Occipital lobe (tissue), 2 donors: Measurements from ENCODE around the gene RLBP1. TPM values are rescaled to one million over a fixed set of nuclear protein-coding genes. Genes with fewer than 3 reads are reported as not detected.

Experiments used
- DNase-seq: peaks from one replicate; lab custom pipeline; 2025; lab: John Stamatoyannopoulos, UW
- total RNA-seq: library from RNA; depleted of rRNA; stranded (reverse); fragments of >200 nt; gene quantifications from one replicate; pipeline ENCODE4 v1.2.3, GENCODE V29; 2014

The RLBP1 gene
- total RNA-seq, 1 donor from 2014 or later: 2.3 TPM

DNA sequence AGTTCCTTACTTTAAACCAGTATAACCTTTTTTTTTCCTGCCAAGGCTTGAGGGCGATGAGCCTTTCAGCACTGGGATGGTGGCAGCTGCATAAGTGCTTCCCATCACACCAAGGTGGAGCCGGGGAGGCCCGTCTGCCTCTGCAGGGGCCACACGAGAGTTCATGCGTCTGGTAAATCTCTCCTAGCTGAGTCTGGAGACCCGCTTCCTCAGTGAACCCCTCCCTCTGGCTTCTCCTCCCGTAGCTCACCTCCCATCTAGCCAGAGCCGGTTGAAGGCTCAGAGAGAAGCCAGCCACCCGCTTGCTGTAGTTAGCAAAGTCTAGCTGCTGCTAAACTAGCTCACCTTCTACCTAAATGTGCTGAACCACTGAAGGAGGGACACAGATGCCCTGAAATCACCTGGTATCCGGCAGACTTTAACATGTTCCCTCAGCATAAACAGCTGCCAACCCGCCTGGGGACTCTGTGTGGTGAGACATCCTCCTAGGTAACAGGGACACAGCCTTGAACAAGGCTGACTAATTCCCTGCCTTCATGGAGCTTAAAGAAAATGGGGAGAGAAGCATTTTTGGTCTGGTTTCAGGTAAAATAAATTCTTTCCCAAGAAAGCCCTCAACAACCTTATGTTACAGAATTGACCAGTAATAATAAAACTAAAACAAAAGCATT is 42.9 kb downstream of the RLBP1 start:
- no peak for DNase-seq

DNA sequence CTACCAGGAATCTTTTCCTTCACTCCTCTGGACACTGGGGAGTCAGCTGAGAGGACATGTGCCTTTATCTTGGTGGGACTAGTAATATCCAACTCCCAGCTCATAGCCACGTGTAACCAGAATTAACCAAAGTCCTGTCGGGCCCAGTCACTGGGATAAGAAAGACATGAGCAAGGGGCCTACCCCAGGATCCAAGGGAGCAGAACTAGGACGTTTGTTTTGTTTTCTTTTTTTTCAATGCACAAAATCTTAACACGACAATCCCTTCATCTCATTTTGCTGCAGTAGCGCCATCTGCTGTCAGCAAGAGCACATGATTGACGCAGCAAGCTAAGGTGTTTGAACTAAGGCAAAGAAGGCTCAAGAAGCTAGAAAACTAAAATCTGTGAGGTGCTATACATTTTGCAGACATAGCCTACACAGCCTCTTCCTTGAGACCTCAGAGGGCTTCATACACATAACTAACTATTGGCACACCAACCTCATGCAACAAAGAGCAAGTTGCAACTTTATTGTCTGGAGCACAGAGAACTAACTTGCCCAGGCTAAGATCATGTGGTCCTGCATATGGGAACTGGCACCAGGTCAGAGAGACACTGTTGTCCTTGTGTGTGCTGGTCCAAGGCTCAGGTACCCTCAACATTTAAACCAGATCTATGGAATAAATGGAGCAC is 43.6 kb downstream of the RLBP1 start:
- peak; percentile 30 for DNase-seq

DNA sequence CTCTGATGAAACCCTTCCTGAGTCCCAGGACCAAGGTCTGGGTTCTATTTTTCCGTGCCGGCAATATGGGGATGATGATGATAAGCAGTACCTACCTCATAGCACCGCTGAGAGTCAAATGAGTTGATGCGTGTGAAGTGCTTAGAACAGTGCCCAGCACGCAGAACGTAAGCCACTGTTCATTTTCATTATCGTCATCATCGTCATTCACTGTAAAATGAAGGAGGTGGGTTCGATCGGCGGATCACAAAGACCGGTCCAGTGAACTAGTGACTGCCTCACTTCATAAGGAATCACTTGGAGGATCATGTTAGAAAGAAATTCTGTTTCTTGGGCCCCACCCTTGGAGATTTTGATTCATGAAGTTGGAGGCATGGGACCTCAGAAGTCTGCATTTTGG is 44.3 kb downstream of the RLBP1 start:
- DNase-seq: no peak

DNA sequence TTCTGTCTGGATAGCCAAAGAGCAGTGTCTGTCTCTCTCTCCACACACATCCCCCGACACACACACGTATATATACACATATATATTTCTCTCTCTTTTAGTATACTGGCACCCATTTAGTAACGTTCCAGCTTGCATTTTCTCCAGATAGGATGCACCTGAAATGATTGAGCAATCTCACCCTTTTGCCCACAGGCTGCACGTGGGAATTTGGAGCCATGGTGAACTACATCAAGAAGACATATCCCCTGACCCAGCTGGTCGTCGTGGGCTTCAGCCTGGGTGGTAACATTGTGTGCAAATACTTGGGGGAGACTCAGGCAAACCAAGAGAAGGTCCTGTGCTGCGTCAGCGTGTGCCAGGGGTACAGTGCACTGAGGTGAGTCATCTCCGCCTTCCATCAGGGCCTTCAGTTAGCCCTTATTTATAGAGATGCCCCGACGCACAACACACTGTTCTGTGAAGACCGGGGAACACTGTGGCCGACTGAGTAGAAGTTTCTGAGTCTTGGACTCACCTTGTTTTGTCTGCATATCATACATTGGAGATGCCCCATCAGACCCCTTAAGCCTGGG is 45.7 kb downstream of the RLBP1 start:
- no peak for DNase-seq

DNA sequence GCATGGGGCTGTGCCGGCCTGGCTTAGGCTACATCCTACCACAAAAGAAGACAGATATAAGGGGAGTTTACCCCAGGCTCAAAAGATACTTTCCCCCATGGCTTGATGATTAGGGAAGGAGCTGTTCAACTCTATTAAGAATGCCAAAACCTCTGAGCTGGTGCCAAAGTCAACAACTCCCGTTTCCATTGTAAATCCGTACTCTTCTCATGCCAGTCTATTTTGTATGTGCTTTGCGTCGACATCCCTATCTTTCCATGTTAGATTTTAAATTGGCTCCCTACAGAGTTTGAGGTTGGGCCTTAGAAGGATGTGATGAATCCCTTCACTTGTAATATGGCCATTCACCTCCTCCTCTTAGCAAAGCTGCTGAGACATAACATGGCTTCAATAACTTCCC is 46.9 kb downstream of the RLBP1 start:
- no peak for DNase-seq

DNA sequence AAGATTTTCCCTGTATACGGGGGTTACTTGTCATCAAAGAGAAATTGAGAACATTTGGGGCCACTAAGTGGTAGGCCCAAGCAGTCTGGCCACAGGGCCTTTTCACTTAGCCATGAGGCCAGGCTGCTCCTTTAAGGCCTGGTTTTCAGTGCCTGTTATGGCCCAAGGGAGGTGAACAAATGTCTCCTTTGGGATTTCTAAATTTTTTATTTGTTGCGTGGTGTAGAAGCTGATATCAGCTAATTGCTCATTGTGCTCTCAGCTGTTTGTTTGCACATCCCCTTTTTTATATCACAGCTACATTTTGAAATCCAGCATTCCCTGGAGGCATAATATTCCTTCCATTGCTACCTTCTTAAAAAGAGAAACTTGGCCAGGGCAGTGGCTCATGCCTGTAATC is 48.5 kb downstream of the RLBP1 start:
- no peak for DNase-seq

DNA sequence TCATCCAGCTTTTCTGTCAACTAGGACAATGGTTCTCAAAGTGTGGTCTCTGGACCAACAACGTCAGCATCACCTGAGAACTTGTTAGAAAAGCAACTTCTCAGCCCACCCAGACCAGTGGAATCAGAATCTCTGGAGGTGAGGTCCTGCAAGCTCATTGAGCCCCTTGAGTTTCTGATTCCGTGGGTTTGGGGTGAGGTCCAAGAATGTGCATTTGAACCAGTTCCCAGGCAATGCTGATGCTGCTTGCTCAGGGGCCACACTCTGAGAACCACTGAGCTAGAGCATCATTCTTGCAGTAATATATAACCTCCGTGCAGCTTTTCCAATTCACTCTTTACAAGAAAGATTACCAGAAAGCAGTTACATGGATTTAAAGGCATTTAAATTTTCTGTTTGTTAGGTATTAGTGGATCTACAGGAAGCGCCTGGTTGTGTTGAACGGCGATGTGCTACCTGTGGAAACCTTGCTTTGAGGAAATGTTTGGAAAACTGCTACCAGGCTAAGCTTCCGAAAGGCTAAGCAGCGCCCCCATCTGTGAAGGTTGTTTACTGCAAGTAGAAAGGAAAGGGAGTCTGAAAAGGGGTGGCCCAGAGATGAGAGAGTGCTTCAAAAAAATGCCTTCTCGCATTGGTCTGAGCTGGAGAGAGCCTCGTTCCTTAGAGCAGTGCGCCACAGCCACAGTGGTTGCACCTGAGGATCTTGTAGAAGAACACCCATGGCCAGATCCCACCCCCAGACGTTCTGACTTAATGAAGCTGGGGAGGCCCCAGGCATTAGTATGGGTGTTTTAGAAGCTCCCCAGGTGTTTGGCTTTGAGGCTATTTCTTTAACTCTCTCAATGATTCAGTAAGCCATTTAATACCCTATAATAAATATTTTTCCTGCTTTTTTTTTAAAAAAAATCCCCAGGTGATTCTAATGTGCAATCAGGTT is 50.0 kb downstream of the RLBP1 start:
- DNase-seq: no peak

DNA sequence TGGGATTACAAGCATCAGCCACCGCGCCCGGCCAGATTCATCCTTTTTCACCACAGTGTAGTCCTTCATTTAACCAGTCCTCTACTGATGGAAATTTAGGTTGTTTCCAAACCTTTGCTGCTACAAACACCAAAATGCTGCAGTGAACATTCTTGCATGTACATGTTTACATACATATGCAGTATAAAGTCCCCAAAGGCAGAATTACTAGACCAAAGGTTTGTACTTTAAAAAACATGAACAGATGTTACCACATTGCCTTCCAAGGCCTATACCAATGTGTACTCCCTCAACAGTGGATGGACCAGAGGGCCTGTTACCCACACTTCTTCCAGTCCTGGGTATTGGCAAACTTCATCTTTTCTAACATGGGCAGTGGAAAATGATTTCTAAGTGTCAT is 51.0 kb downstream of the RLBP1 start:
- no peak for DNase-seq

DNA sequence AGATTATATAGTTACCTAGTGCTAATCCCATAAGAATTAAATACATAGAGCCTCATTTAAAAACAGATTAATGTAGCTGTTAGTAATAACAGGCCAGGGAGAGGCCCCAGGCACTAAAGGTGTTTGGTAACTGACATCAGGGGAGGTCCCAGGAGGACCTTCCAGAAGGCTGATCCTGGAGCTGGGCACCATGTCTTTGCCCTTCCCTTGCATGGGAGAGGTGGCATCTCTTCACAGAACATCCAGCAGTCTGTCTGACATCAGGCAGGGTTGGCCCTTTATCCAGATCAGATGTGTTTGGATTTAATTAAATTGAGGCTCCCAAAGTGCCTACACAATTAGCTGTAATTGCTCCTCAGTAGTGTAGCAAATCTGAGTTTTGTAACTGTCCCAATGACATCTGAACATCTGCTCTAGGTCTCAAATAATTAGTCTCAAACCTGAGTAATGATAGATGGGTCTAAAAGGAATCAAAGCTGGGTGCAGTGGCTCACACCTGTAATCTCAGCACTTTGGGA is 53.0 kb downstream of the RLBP1 start:
- no peak for DNase-seq

DNA sequence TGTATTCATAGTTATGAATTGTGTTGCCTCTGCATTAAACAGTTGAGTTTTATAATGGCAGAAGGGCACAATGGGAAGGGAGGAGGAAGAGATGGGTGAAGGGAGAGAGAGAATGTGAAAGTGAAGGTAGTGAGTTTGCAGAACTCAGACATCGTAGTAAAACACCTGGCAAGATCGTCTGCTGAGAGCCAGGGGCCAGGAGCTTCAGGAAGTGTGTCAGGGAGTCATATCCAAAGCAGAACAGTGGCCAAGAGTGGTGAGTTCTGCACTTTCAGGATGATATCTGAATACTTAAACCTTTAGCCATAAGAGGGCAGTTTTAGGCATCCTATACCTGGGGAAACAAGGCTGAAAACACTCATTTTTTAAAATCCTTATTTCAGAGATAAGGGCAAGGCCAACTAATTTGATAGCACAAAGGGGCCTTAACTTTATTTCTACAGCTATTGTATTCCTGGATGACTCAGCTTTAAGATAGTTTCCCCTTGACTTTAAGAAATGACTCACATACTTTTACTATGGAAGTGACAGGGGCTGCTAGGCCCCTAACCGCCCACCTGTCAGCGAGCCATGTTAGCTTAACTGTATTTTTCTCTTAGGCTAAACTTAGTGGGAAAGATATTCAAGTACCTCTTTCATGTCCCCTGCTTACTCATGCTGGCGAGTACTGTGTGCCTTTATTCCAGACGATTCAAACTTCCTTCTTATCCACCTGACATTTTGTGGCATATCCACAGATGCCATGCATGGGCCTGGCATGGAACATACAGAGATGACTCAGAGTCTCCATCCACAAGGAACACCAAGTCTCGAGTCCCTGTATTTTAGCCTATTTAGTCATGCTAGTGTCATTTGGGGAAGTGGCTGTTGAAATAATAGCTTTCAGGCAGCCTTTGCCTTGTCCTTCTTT is 53.9 kb downstream of the RLBP1 start:
- peak; percentile 37 for DNase-seq

DNA sequence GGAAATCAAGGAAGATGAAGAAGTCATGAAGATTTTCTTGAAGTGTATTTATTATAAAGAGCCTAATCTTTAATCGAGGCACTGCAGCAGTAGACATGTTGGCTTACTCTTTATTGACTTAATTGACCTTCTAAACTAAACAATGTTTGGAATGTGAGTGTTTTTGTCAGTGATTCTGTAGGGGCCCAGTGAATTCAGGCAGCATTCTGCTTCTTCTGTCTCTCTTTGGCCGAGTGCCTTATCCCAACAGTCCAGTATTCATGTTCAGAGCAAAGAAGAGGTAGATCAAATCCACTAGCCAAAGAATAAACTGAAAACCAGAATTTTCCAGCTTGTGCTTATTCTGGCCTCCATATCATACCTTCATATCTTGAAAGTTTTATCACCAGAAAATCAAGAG is 55.7 kb downstream of the RLBP1 start:
- DNase-seq: no peak

DNA sequence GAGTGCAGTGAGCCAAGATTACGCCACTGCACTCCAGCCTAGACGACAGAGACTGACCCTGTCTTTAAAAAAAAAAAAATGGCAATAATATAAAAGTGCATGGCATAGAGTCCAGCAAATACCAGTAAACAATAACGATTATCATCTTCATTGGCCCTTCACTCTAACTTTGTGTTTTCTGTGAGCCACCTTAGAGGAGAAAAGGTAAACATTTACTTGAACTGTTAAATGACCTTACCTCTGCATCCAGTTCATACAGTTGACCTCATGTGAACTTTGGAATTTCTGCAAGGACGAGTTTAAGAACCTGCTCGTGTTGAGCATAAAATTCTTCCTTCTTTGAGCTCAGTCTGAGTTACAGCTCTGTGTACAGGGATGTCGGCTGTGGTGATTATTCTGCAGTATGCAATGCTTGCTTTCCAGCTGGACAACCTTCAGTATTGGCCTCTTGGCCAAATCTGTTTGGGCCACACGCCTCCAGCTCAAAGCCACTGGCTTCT is 56.6 kb downstream of the RLBP1 start:
- DNase-seq: no peak

DNA sequence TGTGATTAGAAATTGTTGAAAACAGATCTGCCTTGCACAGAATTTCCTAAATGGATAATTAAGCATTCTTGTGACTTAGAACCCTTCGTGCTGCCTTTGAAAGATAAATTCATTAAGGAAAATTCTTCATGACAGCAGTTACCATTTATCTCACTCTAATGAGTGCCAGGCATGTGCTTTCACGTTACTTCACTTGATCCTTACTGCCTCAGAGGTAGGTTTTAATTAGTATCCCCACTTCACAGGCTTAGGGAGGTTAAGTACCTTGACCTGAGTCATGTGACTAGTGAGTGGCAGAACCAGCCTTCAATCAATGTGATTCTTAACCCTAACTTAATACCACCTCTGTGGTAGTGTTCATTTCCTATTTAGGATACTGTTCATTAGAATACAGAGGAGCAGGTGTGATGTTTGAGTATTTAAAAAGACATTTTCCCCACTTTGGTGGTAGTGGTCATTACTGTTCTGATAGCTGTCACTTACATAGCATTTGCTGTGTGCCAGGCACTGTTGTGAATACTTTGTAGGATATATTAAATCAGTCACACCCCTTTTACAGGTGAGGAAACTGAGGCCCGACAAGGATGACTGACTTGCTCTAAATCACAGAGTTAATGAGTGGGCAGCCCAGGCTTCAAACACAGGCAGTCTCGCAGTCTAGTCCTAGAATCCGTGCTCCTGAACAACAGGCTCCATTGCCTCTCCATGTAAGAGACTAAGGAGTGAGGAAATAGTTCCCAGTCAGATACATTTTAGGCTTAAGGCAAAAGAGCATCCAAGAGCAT is 57.9 kb downstream of the RLBP1 start:
- DNase-seq: no peak

DNA sequence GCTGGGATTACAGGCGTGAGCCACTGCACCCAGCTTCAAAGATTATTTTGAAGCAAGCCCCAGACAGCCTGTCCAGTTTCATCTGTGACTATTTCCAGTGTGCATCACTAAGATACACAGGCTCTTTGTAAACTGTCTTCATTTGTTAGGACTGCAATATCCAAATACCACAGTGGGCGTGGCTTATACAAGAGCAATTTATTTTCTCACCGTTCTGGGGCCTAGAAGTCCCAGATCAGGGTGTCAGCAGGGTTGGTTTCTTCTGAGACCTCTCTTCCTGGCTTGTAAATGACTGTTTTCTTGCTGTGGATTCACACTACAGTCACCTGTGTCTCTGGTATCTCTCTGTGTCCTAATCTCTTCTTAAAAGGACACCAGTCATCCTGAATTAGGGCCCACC is 59.7 kb downstream of the RLBP1 start:
- no peak for DNase-seq

Other genes with a start within 250 kb of the RLBP1 start
- gene ABHD2, start 133.1 kb downstream of the RLBP1 start, total RNA-seq: 55.2 TPM
- gene FANCI, start 22.4 kb upstream of the RLBP1 start, total RNA-seq: 12.6 TPM
- 38.4 TPM for gene POLG, start 113.2 kb upstream of the RLBP1 start, total RNA-seq